HG02943 (cell line): ENCODE data around the gene DYNLT2.
A peak's percentile ranks its signal among the peaks of the same experiment; 100 is the strongest.
"Not testable (repeated sequence)": the region's sequence is repeated elsewhere in the genome, so short reads cannot be mapped to it uniquely, and the experiment has no call there.

Experiments used
- ATAC-seq: cut with Tn5 transposase; IDR thresholded peaks from one replicate; pipeline ENCODE4 v1.9.1; 2021; ENCODE audit warnings: mild to moderate bottlenecking, low read depth, moderate library complexity; ENCODE audit not compliant: unreplicated experiment

DYNLT2 gene

DNA sequence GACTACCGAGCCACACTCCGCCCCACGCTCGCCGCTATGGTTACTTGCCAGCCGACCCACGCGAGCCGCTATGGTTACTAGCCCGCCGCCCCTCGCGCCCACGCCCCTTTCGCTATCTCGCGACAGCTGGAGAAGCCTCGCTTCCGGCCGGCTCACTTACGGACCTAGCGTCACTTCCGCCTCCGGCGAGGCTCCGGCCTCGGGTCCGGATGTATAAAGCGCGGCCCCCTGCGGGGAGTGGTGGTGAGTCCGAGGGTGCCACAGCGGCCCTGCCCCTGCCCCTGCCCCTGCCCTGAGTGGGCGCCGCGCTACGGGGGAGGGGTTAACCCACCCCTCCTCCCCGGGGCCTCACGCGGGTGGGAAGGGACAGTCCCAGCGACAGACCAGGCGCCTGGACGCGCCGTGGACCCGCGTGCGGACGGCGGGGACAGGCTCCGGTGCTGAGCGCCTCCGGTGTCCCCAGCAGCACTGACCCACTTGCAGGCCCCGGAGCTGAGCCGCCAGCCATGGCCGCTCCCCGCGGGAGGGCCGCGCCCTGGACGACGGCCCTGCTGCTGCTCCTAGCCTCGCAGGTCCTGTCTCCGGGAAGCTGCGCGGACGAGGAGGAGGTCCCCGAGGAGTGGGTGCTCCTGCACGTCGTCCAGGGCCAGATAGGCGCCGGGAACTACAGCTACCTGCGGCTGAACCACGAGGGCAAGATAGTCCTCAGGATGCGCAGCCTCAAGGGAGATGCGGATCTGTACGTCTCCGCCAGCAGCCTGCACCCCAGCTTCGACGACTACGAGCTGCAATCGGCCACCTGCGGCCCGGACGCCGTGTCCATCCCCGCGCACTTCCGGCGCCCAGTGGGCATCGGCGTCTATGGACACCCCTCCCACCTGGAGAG lies 49.2 kb downstream of the DYNLT2 start, which contains the start of the genes C6orf120 and WDR27:
C6orf120 (plus strand) TSS at position 173 of the 886 bp plus-strand sequence; CDS start at position 507, 334 bp downstream.
WDR27 (minus strand) TSS at position 76 of the 886 bp plus-strand sequence. CDS start 13,024 bp downstream, outside the sequence.
- ATAC-seq = peak; percentile 93

DNA sequence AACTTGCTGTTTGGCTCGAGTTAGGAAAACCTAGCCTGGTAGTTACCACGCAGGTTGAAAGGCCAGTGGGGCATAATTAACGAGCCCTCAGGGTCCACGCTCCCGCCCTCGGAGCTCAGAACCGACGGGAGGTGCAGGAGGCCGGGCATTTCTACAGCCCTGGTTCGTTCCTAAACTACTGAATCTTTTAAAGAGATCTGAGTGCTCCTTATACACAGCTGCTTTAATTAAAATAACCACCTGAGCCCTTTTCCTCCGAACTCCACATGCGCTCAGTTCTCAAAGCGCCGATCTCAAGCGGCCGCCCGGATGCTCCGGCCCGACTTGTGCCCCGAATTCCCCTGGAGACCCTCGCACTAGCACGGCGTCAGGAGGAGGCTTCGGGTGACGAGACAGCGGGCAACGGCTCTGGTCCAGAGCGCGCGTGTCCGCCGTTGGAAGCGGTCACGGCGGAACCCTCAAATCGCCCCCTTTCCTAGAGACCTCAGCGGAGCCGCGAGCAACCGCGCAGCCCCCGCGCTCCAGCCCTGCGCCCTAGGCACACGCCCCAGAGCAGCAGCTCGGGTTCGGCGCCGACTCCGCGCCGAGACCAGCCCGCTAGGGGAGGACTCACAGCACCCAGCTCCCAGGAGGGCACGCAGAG lies 49.9 kb downstream of the DYNLT2 start:
- ATAC-seq = peak; percentile 14

DNA sequence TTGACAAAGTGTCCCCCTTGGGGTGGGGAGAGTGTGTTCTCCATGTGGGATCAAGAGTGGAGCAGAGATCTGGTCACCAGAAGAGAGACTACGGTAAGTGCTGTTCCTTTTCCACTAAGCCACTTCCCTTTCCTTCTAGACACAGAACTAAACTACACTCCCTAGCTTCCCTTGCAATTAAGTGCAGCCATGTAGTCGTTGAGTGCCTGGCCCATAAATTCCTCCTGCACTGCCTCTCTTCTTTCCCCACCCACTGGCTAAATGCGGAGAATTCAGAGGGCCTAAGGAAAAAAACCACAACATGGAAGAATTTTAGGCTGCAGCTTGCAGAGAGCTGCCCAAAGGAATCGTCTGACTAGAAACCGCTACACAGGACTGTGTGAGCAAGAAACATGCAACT lies 51.1 kb downstream of the DYNLT2 start:
- ATAC-seq = no peak

DNA sequence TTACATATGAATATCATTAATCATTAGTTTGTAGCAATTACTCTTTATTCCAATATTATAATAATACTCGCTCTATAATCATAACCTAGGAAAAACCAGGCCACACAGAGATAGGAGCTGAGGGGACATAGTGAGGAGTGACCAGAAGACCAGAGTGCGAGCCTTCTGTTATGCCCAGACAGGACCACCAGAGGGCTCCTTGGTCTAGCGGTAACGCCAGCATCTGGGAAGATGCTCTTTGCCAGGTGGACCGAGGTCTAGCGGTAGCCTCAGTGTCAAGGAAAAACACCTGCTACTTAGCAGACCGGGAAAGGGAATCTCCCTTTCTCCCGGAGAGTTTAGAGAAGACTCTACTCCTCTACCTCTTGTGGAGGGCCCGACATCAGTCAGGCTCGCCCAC lies 54.3 kb downstream of the DYNLT2 start:
- ATAC-seq = not testable (repeated sequence)

DNA sequence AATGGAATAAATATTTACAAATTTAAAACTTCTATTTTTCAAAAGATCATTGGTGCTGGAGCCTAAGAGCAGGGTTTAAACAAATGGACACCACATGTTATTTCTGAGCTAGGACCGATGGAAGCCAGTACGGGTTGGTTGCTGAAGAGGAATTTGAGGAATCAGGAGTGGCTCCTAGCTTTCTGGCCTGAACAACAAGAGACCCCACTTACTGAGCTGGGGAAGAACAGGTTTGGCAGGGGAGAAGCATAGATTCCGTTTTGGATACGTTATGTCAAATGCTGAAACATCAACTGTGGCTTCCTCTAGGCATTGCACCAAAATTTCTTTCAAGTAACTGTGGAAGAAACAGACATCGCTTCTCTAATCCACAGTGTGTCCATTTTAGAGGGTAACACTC lies 56.2 kb downstream of the DYNLT2 start:
- no peak for ATAC-seq

DNA sequence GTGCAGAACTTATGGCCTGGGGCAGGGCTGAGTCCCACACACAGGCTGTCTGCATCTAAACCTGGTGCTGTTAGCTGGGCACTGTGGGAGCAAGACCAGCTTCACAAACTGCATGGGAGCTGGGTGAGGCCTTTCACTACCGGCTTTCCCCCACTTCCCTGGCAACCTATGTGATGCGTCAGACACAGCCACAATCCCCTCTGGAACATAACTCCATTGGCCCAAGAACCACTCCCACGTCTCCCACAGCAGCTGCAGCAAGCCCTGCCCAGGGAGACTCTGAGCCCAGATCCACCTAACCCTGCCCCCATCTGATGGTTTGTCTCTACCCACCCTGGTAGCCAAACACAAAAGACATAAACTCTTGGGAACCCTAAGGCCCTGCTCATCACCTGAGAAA lies 58.9 kb downstream of the DYNLT2 start:
- no peak for ATAC-seq

DNA sequence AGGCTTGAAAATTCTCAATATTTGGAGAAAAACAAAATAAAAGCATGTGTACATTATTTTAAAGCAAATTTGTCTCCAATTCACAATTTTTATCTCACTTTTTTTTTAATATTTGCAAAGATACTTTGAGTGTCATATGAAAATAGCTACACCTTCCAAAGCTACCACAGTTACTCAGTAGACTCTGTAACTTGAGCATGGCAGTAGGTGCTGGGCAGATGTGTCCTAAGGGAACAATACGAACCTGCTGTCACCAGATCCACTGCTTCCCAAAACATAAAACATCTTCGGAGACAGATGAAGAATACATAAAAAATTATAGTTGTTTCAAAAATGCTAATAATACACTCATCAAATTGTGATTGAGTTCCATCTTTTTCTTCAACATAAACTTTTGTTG lies 60.1 kb downstream of the DYNLT2 start:
- no peak for ATAC-seq
